HEK293T (cell line): ENCODE data around the gene P4HTM.

Experiments used
- ELF4 ChIP-seq: fragments of 450-650 bp; IDR thresholded peaks from 2 replicates; pipeline ENCODE4 v1.6.1; 2017; ENCODE audit warnings: antibody characterized with exemption
- FOXA1 ChIP-seq: fragments of 450-650 bp; IDR thresholded peaks from 2 replicates; pipeline ENCODE4 v1.6.1; 2016; ENCODE audit warnings: mild to moderate bottlenecking
- NFRKB ChIP-seq: fragments of 450-650 bp; IDR thresholded peaks from 2 replicates; pipeline ENCODE4 v1.6.1; 2016; ENCODE audit warnings: mild to moderate bottlenecking, moderate library complexity
- PKNOX1 ChIP-seq: fragments of 450-650 bp; IDR thresholded peaks from 2 replicates; pipeline ENCODE4 v1.6.1; 2016
- SP1 ChIP-seq: fragments of 450-650 bp; IDR thresholded peaks from 2 replicates; pipeline ENCODE4 v1.6.1; 2017
- ZNF384 ChIP-seq: fragments of 450-650 bp; IDR thresholded peaks from 2 replicates; pipeline ENCODE4 v1.6.1; 2016

GRCh38 chr3:49054344-49054862, 64.4 kb downstream of the P4HTM start:
- TF ChIP-seq PKNOX1 = no peak
- TF ChIP-seq ZNF384 = no peak
- TF ChIP-seq SP1 = no peak
- no peak for TF ChIP-seq NFRKB
- TF ChIP-seq FOXA1 = no peak
- no peak for TF ChIP-seq ELF4
